HG03135 (cell line): Measurements from ENCODE around the gene MACO1.
"Not testable (repeated sequence)": the region's sequence is repeated elsewhere in the genome, so short reads cannot be mapped to it uniquely, and the experiment has no call there.

Experiments
- ATAC-seq: cut with Tn5 transposase; IDR thresholded peaks from one replicate; pipeline ENCODE4 v1.9.1; 2021; ENCODE audit warnings: mild to moderate bottlenecking, moderate library complexity; ENCODE audit not compliant: unreplicated experiment

MACO1 gene

DNA sequence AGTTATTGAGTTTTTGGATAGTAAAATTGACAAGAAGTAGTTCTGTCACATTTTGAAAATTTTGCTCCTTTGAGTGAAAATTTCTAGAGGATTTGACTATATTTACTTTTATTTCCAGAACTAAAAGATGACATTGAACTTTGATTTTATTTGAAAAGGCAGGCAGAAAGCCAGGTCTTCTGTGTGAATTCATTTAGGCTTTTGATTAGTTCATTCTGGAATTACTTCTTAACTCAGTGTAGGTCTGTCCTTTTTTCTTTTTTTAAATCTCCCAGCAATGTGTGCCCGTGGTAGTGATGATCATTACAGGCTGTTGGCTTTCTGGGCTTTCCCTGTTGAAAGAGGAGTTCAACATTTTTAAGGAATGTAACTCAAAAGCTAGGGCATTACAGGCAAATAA lies 53.8 kb downstream of the MACO1 start:
- no peak for ATAC-seq

- no peak for ATAC-seq
Measured at GRCh38 chr1:25485536-25486411, 55.1 kb downstream of the MACO1 start.

GRCh38 chr1:25486602-25487001 lies 55.9 kb downstream of the MACO1 start:
- ATAC-seq = no peak

- no peak for ATAC-seq
Measured at GRCh38 chr1:25487628-25488027, 56.9 kb downstream of the MACO1 start.

- no peak for ATAC-seq
Measured at GRCh38 chr1:25492323-25492722, 61.6 kb downstream of the MACO1 start.

DNA sequence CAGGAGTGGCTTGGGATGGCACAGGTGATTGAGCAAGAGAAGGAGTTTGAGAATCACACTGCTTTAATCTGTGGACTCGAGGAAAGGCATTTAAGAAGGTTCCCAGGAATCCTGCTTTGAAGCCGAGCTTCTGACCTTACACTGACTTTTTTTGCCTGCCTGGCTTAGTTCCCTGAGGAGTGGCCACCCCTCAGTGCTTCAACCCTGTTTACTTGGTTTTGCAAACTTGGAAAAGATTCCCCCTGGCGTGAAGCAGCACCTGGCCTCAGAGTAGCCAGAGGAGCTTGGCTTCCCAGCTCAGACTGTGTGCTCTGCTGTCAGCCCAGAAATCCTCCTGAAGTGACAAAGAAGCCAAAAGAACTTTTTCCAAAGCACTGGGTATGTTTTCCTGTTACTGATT lies 64.3 kb downstream of the MACO1 start:
- no peak for ATAC-seq

DNA sequence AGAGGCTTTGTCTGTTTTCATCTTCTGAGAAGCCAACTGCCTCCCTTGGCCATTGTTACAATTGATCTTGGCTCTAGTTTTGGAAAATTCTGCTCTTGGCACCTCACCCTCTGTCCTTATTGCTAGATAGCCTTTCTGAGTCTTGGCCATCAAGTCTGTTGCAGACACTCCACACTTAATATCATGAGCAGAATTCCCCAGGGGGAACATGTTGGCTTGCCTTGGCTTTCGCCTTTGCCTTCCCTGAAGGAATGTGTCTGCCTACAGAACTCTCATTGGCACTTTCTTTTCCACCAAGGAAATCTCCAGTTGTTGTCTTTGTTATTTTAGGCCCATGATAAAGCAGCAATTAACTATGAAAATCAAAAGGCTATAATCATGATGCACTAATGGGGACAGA lies 70.0 kb downstream of the MACO1 start:
- no peak for ATAC-seq

DNA sequence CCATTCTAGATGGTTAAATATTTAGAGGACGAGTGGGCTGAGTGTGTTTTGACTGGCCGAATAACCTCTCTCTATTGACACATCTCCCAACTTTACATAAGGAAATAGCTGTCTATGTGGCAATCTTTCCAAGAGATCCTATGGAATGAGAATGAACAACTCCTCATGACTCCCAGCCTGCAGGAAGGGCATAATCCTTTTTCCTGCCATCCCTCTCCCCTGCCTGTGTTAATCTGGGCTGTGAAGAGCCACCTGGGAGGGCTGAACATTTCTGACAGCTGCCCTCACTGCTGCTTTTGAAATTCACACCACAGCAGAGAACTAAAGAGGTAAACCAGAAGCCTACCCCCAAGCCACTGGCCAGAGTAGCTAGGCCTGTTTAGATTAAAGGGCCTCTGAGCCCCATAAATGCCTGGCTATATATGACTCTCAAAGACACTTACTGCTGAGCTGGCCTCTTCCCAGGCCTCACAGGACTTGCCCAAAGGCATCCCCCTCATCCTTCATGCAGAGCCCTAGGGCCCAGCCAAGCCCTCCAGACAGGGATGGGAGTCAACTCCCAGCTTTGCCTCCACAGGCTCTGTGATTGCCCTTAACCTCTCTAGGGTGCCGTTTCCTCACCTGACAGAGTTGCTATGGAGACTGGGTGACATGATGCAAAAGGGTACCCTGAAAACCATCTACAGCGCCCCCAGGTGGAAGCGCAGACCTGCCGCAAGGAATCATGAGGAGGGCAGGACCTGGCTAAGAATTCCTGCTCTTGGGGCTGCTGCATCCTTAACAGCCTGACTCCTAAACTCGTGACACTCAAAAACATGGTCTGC lies 70.8 kb downstream of the MACO1 start:
- ATAC-seq = no peak

DNA sequence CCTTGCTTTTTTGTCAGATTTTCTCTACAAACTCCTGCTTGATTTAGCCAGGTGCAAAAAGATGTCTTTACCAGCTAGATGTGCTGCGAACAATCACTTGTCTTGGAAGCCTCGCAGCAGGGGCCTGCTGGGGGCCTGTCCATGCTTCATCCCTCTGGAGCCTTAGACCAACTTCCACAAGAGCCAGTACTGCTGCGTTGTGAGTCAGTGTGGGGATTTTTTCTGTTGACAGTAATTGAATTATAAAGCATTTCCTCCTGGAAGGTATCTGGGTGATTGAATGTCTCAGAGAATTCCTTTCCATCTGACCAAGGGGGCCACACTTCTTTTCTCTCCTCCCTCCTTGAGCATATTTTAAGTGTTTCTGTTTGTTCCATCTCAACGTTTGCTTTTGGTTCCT lies 72.3 kb downstream of the MACO1 start:
- ATAC-seq = no peak

GRCh38 chr1:25503551-25504426 lies 73.1 kb downstream of the MACO1 start:
- no peak for ATAC-seq

DNA sequence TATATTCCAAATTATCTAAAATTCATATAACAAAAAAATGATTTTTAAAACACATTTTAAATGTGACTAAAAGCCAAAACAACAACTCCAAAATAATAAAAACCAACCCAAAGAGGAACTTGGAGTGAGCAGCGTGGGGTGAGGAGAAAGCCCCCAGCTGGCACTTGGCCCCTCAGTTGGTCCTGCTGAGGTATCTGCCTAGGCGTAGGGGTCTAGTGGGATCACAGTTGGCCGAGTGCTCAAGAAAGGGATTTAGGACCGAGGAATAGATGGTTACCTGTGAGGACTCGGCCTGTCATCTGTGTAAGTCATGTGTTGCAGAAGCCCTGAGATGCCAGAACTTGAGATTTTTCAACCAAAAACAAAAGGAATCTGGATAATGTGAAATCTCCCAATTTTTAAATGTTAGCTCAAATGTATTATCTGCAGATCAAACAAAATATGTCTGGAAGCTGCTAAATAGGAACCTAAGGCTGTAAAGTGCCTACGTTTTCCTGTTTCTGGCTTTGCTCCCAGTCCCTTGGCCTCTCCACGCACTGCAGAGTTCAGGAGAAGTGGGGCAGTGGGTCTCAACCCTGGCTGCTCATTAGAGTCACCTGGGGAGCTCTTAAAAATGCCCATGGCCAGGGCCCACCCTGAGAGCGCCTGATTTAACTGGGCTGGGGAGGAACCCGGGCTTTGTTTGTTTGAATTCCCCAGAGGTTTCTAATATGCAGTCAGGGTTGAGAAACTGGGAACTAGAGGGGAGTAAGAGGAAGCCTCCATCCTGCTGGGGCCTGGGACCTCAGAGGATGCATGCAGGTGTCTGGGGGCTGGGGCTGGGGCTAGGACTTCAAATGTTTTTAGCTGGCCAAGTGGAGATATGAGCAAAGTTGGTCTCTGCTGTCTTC lies 74.3 kb downstream of the MACO1 start:
- ATAC-seq = no peak

GRCh38 chr1:25505656-25506385 lies 75.1 kb downstream of the MACO1 start:
- ATAC-seq = no peak

- not testable (repeated sequence) for ATAC-seq
Measured at GRCh38 chr1:25506566-25507463, 76.1 kb downstream of the MACO1 start.

- ATAC-seq = no peak
Measured at GRCh38 chr1:25513666-25514065, 83.0 kb downstream of the MACO1 start.

- ATAC-seq = no peak
Measured at GRCh38 chr1:25515033-25515432, 84.3 kb downstream of the MACO1 start.

DNA sequence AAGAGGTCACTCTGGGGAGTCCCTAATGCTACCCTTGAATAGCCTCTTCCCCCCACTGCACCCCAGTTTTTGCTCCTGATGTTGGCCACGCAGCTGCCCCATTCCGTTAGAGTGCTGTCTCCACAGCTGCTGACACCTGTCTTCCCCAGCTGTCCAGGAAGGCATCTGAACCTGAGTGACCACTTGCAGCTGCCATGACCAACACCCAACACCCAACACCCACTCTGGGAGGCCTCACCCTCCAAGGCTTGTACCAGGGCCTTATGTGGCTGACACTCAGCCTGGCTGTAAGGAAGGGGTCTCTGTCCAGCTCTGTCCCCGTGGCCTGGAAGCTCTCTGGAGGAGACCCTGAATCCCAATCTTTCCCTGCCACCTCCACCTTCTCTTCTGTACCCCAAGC lies 86.0 kb downstream of the MACO1 start:
- ATAC-seq = no peak

- ATAC-seq = no peak
Measured at GRCh38 chr1:25517476-25518394, 87.0 kb downstream of the MACO1 start.
